H1 (cell line): ENCODE measurements around the gene SLC51B. TPM values are rescaled to one million over a fixed set of nuclear protein-coding genes. Genes with fewer than 3 reads are reported as not detected.

Source experiments
- CTCF ChIA-PET: fragments of 300-600 bp; sonication (Branson Sonifier 250); formaldehyde crosslinking; loops from one replicate; lab custom pipeline; 2021; ENCODE audit not compliant: partially characterized antibody; lab: Charles Lee
- POLR2A ChIA-PET: fragments of 300-600 bp; sonication (Branson Sonifier 250); formaldehyde crosslinking; loops from one replicate; lab custom pipeline; 2021; ENCODE audit warnings: inconsistent platforms; ENCODE audit not compliant: partially characterized antibody; lab: Charles Lee
- DNase-seq, 2 experiments: peaks; one replicate each; pipeline versions ENCODE4 v3.0.0 to v3.0.0-alpha.2; 2010 to 2022; ENCODE audit warnings: low spot score in 2 of 2, low read depth in 1 of 2, mixed read lengths in 1 of 2
- FAIRE-seq: peaks from 2 replicates; lab custom pipeline; 2011; peaks lifted over from hg19 to GRCh38; lab: Jason Lieb, UNC
- H2AFZ ChIP-seq: 2 replicates; pipeline ENCODE4 v1.8.1; 2012; ENCODE audit warnings: low read length, inconsistent platforms
- H2AK5ac ChIP-seq: 2 replicates; pipeline ENCODE4 v1.6.1; 2013; ENCODE audit warnings: low read depth, low read length
- H2BK120ac ChIP-seq: replicated peaks from 2 replicates; pipeline ENCODE3; 2013; ENCODE audit warnings: low read depth, low read length, inconsistent platforms
- H2BK12ac ChIP-seq: 2 replicates; pipeline ENCODE4 v1.6.1; 2013; ENCODE audit warnings: low read depth, low read length
- H2BK15ac ChIP-seq: 2 replicates; pipeline ENCODE4 v1.6.1; 2013; ENCODE audit warnings: low read length
- H2BK20ac ChIP-seq: 2 replicates; pipeline ENCODE4 v1.6.1; 2013; ENCODE audit warnings: low read length
- H2BK5ac ChIP-seq: 2 replicates; pipeline ENCODE4 v1.6.1; 2013; ENCODE audit warnings: low read depth, low read length
- H3K14ac ChIP-seq: 2 replicates; pipeline ENCODE4 v1.6.1; 2013; ENCODE audit warnings: inconsistent platforms; ENCODE audit not compliant: insufficient read length
- H3K18ac ChIP-seq: 2 replicates; pipeline ENCODE4 v1.6.1; 2013; ENCODE audit warnings: low read length; ENCODE audit errors: extremely low read depth
- H3K23ac ChIP-seq: 2 replicates; pipeline ENCODE4 v1.6.1; 2013; ENCODE audit warnings: inconsistent platforms; ENCODE audit not compliant: insufficient read length
- H3K23me2 ChIP-seq: 2 replicates; pipeline ENCODE4 v1.6.1; 2013; ENCODE audit warnings: low read depth, low read length
- H3K27ac ChIP-seq: 2 replicates; pipeline ENCODE4 v1.6.1; 2011; ENCODE audit warnings: low read depth, low read length, inconsistent platforms
- H3K27me3 ChIP-seq, 4 experiments: replicated peaks in 1 of 4; 1 replicate in 1 of 4; 2 replicates in 3 of 4; pipeline versions ENCODE4 v1.6.1 to v1.8.1; 2011 to 2013; ENCODE audit warnings: low read length in 3 of 4, mild to moderate bottlenecking in 3 of 4, inconsistent platforms in 2 of 4, mixed read lengths in 2 of 4, moderate library complexity in 1 of 4; ENCODE audit not compliant: control insufficient read depth in 3 of 4, insufficient read depth in 3 of 4; ENCODE audit errors: extremely low read depth in 1 of 4
- H3K36me3 ChIP-seq, 4 experiments: 2 replicates each; pipeline versions ENCODE4 v1.6.1 to v1.8.1; 2011 to 2013; ENCODE audit warnings: mild to moderate bottlenecking in 4 of 4, low read length in 3 of 4, moderate library complexity in 2 of 4, control low read depth in 1 of 4, inconsistent platforms in 1 of 4; ENCODE audit not compliant: insufficient read depth in 4 of 4, control insufficient read depth in 2 of 4
- H3K4ac ChIP-seq: replicated peaks from 2 replicates; pipeline ENCODE3; 2013; ENCODE audit warnings: low read length, low read depth, mixed read lengths, inconsistent platforms; ENCODE audit not compliant: insufficient read length
- H3K4me1 ChIP-seq, 4 experiments: replicated peaks in 1 of 4; 1 replicate in 1 of 4; 2 replicates in 3 of 4; pipeline versions ENCODE4 v1.6.1 to v1.8.1; 2011 to 2013; ENCODE audit warnings: low read length in 3 of 4, inconsistent platforms in 2 of 4, mixed read lengths in 1 of 4; ENCODE audit not compliant: insufficient read depth in 4 of 4, control insufficient read depth in 3 of 4
- H3K4me2 ChIP-seq, 2 experiments: 2 replicates each; pipeline versions ENCODE4 v1.6.1 to v1.8.1; 2011 to 2013; ENCODE audit warnings: low read depth in 2 of 2, low read length in 2 of 2, control low read depth in 1 of 2, inconsistent platforms in 1 of 2, mild to moderate bottlenecking in 1 of 2; ENCODE audit not compliant: insufficient read depth in 1 of 2
- H3K4me3 ChIP-seq, 4 experiments: fragments of 200-600, 300-600 bp in 1 of 4; sonication (generic), shearing (Covaris generic), sonication (Bioruptor Twin) in 1 of 4; 2 replicates each; pipeline versions ENCODE4 v1.5.1 to v1.8.1; 2011 to 2016; ENCODE audit warnings: low read length in 4 of 4, low read depth in 3 of 4, control low read depth in 2 of 4, inconsistent platforms in 2 of 4, mild to moderate bottlenecking in 2 of 4, mixed read lengths in 1 of 4, moderate library complexity in 1 of 4; ENCODE audit not compliant: insufficient read depth in 2 of 4; ENCODE audit errors: extremely low read depth in 1 of 4
- H3K56ac ChIP-seq: replicated peaks from 2 replicates; pipeline ENCODE3; 2013; ENCODE audit warnings: low read depth, mild to moderate bottlenecking, mixed read lengths, low read length, inconsistent platforms; ENCODE audit not compliant: insufficient read length
- H3K79me1 ChIP-seq: 2 replicates; pipeline ENCODE4 v1.6.1; 2013; ENCODE audit warnings: low read depth, low read length, control low read depth
- H3K79me2 ChIP-seq, 2 experiments: 2 replicates each; pipeline versions ENCODE4 v1.6.1 to v1.8.1; 2012 to 2013; ENCODE audit warnings: low read length in 2 of 2, mild to moderate bottlenecking in 2 of 2, inconsistent platforms in 1 of 2; ENCODE audit not compliant: insufficient read depth in 2 of 2, control insufficient read depth in 1 of 2
- H3K9ac ChIP-seq, 4 experiments: replicated peaks in 1 of 4; 1 replicate in 1 of 4; 2 replicates in 3 of 4; pipeline versions ENCODE4 v1.6.1 to v1.8.1; 2011 to 2013; ENCODE audit warnings: low read depth in 3 of 4, low read length in 3 of 4, control low read depth in 2 of 4, mild to moderate bottlenecking in 2 of 4, moderate library complexity in 2 of 4, inconsistent platforms in 1 of 4; ENCODE audit errors: extremely low read depth in 1 of 4
- H3K9me3 ChIP-seq, 2 experiments: 2 replicates each; pipeline versions ENCODE4 v1.6.1 to v1.8.1; 2012 to 2013; ENCODE audit warnings: mild to moderate bottlenecking in 2 of 2, moderate library complexity in 2 of 2, control low read depth in 1 of 2, inconsistent platforms in 1 of 2, low read depth in 1 of 2, low read length in 1 of 2, mixed read lengths in 1 of 2; ENCODE audit not compliant: insufficient read depth in 2 of 2
- H4K20me1 ChIP-seq, 2 experiments: replicated peaks in 1 of 2; 2 replicates each; pipeline versions ENCODE3 to v1.8.1; 2011 to 2013; ENCODE audit warnings: inconsistent platforms in 2 of 2, low read length in 2 of 2, mild to moderate bottlenecking in 1 of 2; ENCODE audit not compliant: insufficient read depth in 2 of 2, control insufficient read depth in 1 of 2
- H4K5ac ChIP-seq: 2 replicates; pipeline ENCODE4 v1.6.1; 2013; ENCODE audit warnings: low read length, low read depth, mixed read lengths, inconsistent platforms; ENCODE audit not compliant: insufficient read length
- H4K8ac ChIP-seq: 2 replicates; pipeline ENCODE4 v1.8.0; 2013; ENCODE audit warnings: mild to moderate bottlenecking, moderate library complexity, low read length, inconsistent platforms; ENCODE audit not compliant: insufficient read depth; ENCODE audit errors: extremely low read depth
- H4K91ac ChIP-seq: replicated peaks from 2 replicates; pipeline ENCODE3; 2013; ENCODE audit warnings: low read length, mixed read lengths, inconsistent platforms; ENCODE audit not compliant: insufficient read length
- BCL11A ChIP-seq, 2 experiments: IDR thresholded peaks; one replicate each; pipeline ENCODE4 v1.6.1; 2011; ENCODE audit warnings: low read depth in 2 of 2, low read length in 2 of 2, mild to moderate bottlenecking in 2 of 2
- CREB1 ChIP-seq: IDR thresholded peaks from 2 replicates; pipeline ENCODE4 v1.6.1; 2012; ENCODE audit warnings: inconsistent platforms
- GABPA ChIP-seq: IDR thresholded peaks from 2 replicates; pipeline ENCODE4 v1.6.1; 2011; ENCODE audit warnings: mild to moderate bottlenecking, low read length, moderate library complexity, borderline replicate concordance; ENCODE audit not compliant: insufficient read depth
- NANOG ChIP-seq: IDR thresholded peaks from 2 replicates; pipeline ENCODE4 v1.6.1; 2011; ENCODE audit warnings: low read length, low read depth, mild to moderate bottlenecking, inconsistent platforms; ENCODE audit not compliant: insufficient read depth, poor library complexity, severe bottlenecking
- PHF8 ChIP-seq: fragments of 200-600 bp; sonication (generic); conservative IDR thresholded peaks from 2 replicates; pipeline ENCODE4 v1.7.1; 2012; ENCODE audit warnings: low read depth, mild to moderate bottlenecking, inconsistent platforms, low read length, moderate library complexity
- RAD21 ChIP-seq, 2 experiments: IDR thresholded peaks in 1 of 2; conservative IDR thresholded peaks in 1 of 2; 2 replicates each; pipeline ENCODE4 v1.6.1; 2011; ENCODE audit warnings: low read depth in 2 of 2, low read length in 2 of 2, improper control_type of control experiment in 1 of 2, inconsistent platforms in 1 of 2, mild to moderate bottlenecking in 1 of 2, moderate library complexity in 1 of 2
- SIRT6 ChIP-seq: IDR thresholded peaks from one replicate; pipeline ENCODE4 v1.7.1; 2012; ENCODE audit warnings: low read length, inconsistent platforms
- SIX5 ChIP-seq: IDR thresholded peaks from 2 replicates; pipeline ENCODE4 v1.6.1; 2011; ENCODE audit warnings: mild to moderate bottlenecking, low read depth, low read length
- SRF ChIP-seq: IDR thresholded peaks from 2 replicates; pipeline ENCODE4 v1.6.1; 2011; ENCODE audit warnings: mild to moderate bottlenecking, low read depth, low read length, moderate library complexity
- TAF7 ChIP-seq: optimal IDR thresholded peaks from 2 replicates; pipeline ENCODE3; 2011; ENCODE audit warnings: low read depth, mild to moderate bottlenecking, inconsistent platforms, low read length, moderate library complexity, borderline replicate concordance
- TCF12 ChIP-seq: IDR thresholded peaks from 2 replicates; pipeline ENCODE4 v1.6.1; 2011; ENCODE audit warnings: low read depth, mild to moderate bottlenecking, low read length
- WGBS, 2 experiments: shearing (Covaris generic) in 1 of 2; methylation state at CpG; one replicate each; pipeline versions ENCODE4 v1.1.6 to v1.1.7; 2013 to 2015; ENCODE audit warnings: low lambda C conversion rate in 2 of 2, mixed read lengths in 2 of 2, inconsistent platforms in 1 of 2, low coverage in 1 of 2, missing lambda C conversion rate in 1 of 2; ENCODE audit not compliant: insufficient replicate concordance in 2 of 2, insufficient coverage in 1 of 2, insufficient read length in 1 of 2; ENCODE audit errors: extremely low coverage in 1 of 2, missing lambda C conversion rate in 1 of 2; 5-methylcytosine and 5-hydroxymethylcytosine counted together
- polyA plus RNA-seq, 7 experiments: library from polyadenylated mRNA; depleted of rRNA in 3 of 7; stranded (reverse) in 5 of 7; unstranded in 2 of 7; fragments of >200 nt in 5 of 7; fragments of 200-250 nt in 2 of 7; gene quantifications; 1 replicate in 5 of 7; 2 replicates in 1 of 7; 4 replicates in 1 of 7; pipeline versions ENCODE4 v1.2.1 to v1.2.3, GENCODE V29; 2011 to 2013; ENCODE audit warnings: missing spikeins in 2 of 7, mixed read lengths in 2 of 7
- total RNA-seq: library from RNA; stranded (reverse); fragmentation: NEBNext Ultra II Directional; extraction: Animal tissue kit (Norgen Biotek cat#: 25700); gene quantifications from 2 replicates; pipeline ENCODE4 v1.2.1, GENCODE V29; 2021
- TF ChIP-seq, protein P1 (sequence below): IDR thresholded peaks from 2 replicates; pipeline ENCODE4 v1.6.1; 2011; ENCODE audit warnings: low read length, improper control_type of control experiment

SLC51B gene
- total and polyA plus RNA-seq, 2 of the 8 experiments (the other 6 are each of a cell fraction or from before 2014, with no cell fraction given) = not detected

- CTCF ChIA-PET = interaction anchor here (1.5 to 9.6 kb wide), 13 partner anchors 8 to 139 kb away, joined by 3 to 259 read pairs (median 15); partner anchors contain the start of genes KBTBD13, RASL12 and UBAP1L
- TF ChIP-seq BCL11A (IDR thresholded peaks at IDR 0.05; ENCODE audit: low read depth in 2 of 2, low read length in 2 of 2) (no peak), NANOG (no peak), SIRT6 (no peak), SIX5 (no peak), GABPA (no peak), TAF7 (no peak), SRF (no peak), RAD21 (IDR thresholded peaks at IDR 0.05 in 1 of 2, conservative IDR thresholded peaks at IDR 0.05 in 1 of 2; ENCODE audit: low read depth in 2 of 2, low read length in 2 of 2) (no peak), CREB1 (no peak), PHF8 (no peak), TCF12 (no peak)
- TF ChIP-seq, protein P1, sequence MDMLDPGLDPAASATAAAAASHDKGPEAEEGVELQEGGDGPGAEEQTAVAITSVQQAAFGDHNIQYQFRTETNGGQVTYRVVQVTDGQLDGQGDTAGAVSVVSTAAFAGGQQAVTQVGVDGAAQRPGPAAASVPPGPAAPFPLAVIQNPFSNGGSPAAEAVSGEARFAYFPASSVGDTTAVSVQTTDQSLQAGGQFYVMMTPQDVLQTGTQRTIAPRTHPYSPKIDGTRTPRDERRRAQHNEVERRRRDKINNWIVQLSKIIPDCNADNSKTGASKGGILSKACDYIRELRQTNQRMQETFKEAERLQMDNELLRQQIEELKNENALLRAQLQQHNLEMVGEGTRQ = no peak
Measured at GRCh38 chr15:65100442-65100841, 55.3 kb downstream of the SLC51B start.

More at GRCh38 chr15:65100442-65100841, 55.3 kb downstream of the SLC51B start:
- WGBS, 2 experiments = 88% methylated on average over 7 of the region's 7 CpGs; no CpG with 5 or more reads in 1 of the 2 experiments
- H3K4me1 ChIP-seq = peaks cover 0 to 2% (median 0%) of the 10 kb centered on the region in 4 experiments; a peak in 2 of 7 replicates
- DNase-seq (no peak), FAIRE-seq (no peak)
- H3K9ac ChIP-seq = no peak overlapping the region
- H4K91ac ChIP-seq = no peak overlapping the region
- H3K4me3 ChIP-seq = no peak overlapping the region
- H3K36me3 ChIP-seq = no peaks in the 10 kb centered on the region
- H3K79me1 ChIP-seq = no peaks in the 10 kb centered on the region
- no peak overlapping the region for H3K27ac ChIP-seq
- H2BK20ac ChIP-seq = no peak overlapping the region
- H3K18ac ChIP-seq = no peak overlapping the region
- H2BK5ac ChIP-seq = no peak overlapping the region
- H4K20me1 ChIP-seq = no peaks in the 10 kb centered on the region
- H3K56ac ChIP-seq = no peak overlapping the region
- H3K23ac ChIP-seq = no peak overlapping the region
- no peak overlapping the region for H2BK120ac ChIP-seq
- H3K14ac ChIP-seq = no peak overlapping the region
- H2BK12ac ChIP-seq = no peak overlapping the region
- no peak overlapping the region for H2AFZ ChIP-seq
- H3K23me2 ChIP-seq = peaks cover 5% of the 10 kb centered on the region; the same call in 1 of the 2 replicates
- no peaks in the 10 kb centered on the region for H3K79me2 ChIP-seq
- POLR2A ChIA-PET = interaction anchor here (0.9 to 2.0 kb wide), 3 partner anchors 12 to 17 kb away, joined by 3 to 10 read pairs (median 9); no protein-coding TSS in a partner anchor
- peaks cover 0 to 11% (median 5%) of the 10 kb centered on the region in 4 experiments; a peak in 3 of 7 replicates for H3K27me3 ChIP-seq
- H4K8ac ChIP-seq = no peak overlapping the region
- H4K5ac ChIP-seq = no peak overlapping the region
- no peaks in the 10 kb centered on the region for H3K9me3 ChIP-seq
- no peak overlapping the region for H3K4ac ChIP-seq
- no peak overlapping the region for H2BK15ac ChIP-seq
- H2AK5ac ChIP-seq = no peak overlapping the region
- no peak overlapping the region for H3K4me2 ChIP-seq
